Astrocyte (in vitro differentiated cells and primary cell): ENCODE data around the gene CFAP99. TPM values are rescaled to one million over a fixed set of nuclear protein-coding genes. Genes with fewer than 3 reads are reported as not detected.

Experiments used
- DNase-seq: peaks from one replicate; pipeline ENCODE4 v3.0.0-alpha.2; 2010; ENCODE audit warnings: low read depth
- FAIRE-seq: peaks from 2 replicates; lab custom pipeline; 2011; peaks lifted over from hg19 to GRCh38; lab: Jason Lieb, UNC
- H2AFZ ChIP-seq: 2 replicates; pipeline ENCODE4 v1.6.0; 2012; ENCODE audit warnings: low read depth, low read length, inconsistent platforms
- H3K27ac ChIP-seq: 2 replicates; pipeline ENCODE4 v1.5.1; 2011; ENCODE audit warnings: low read depth, low read length, inconsistent platforms
- H3K27me3 ChIP-seq: 2 replicates; pipeline ENCODE4 v1.6.0; 2011; ENCODE audit warnings: low read length, inconsistent platforms; ENCODE audit not compliant: insufficient read depth
- H3K36me3 ChIP-seq: 2 replicates; pipeline ENCODE4 v1.5.1; 2011; ENCODE audit warnings: low read length, inconsistent platforms; ENCODE audit not compliant: insufficient read depth
- H3K4me1 ChIP-seq: 2 replicates; pipeline ENCODE4 v1.5.1; 2011; ENCODE audit warnings: low read length, inconsistent platforms; ENCODE audit not compliant: insufficient read depth
- H3K4me2 ChIP-seq: 2 replicates; pipeline ENCODE4 v1.6.0; 2012; ENCODE audit warnings: low read length, inconsistent platforms
- H3K4me3 ChIP-seq: 2 replicates; pipeline ENCODE4 v1.5.1; 2011; ENCODE audit warnings: low read depth, mild to moderate bottlenecking, low read length, inconsistent platforms; ENCODE audit not compliant: insufficient read depth
- H3K79me2 ChIP-seq: 2 replicates; pipeline ENCODE4 v1.6.0; 2012; ENCODE audit warnings: mild to moderate bottlenecking, low read length, inconsistent platforms; ENCODE audit not compliant: insufficient read depth
- H3K9ac ChIP-seq: 2 replicates; pipeline ENCODE4 v1.6.0; 2012; ENCODE audit warnings: mild to moderate bottlenecking, low read length, inconsistent platforms
- H3K9me3 ChIP-seq: 2 replicates; pipeline ENCODE4 v1.5.1; 2012; ENCODE audit warnings: low read depth, mild to moderate bottlenecking, low read length, inconsistent platforms; ENCODE audit not compliant: insufficient read depth
- H4K20me1 ChIP-seq: 2 replicates; pipeline ENCODE4 v1.6.0; 2012; ENCODE audit warnings: low read length, inconsistent platforms; ENCODE audit not compliant: insufficient read depth
- H3K27ac Mint-ChIP-seq: one replicate; pipeline ENCODE4 v1.8.0; 2021; ENCODE audit warnings: mild to moderate bottlenecking, mixed read lengths; ENCODE audit not compliant: unreplicated experiment
- H3K27me3 Mint-ChIP-seq: one replicate; pipeline ENCODE4 v1.8.0; 2021; ENCODE audit warnings: low read depth, mixed read lengths; ENCODE audit not compliant: unreplicated experiment
- H3K36me3 Mint-ChIP-seq: one replicate; pipeline ENCODE4 v1.8.0; 2021; ENCODE audit warnings: low read depth, mixed read lengths; ENCODE audit not compliant: unreplicated experiment
- H3K4me1 Mint-ChIP-seq: one replicate; pipeline ENCODE4 v1.8.0; 2021; ENCODE audit warnings: low read depth, mixed read lengths; ENCODE audit not compliant: unreplicated experiment
- H3K4me3 Mint-ChIP-seq: one replicate; pipeline ENCODE4 v1.8.0; 2021; ENCODE audit warnings: mild to moderate bottlenecking, moderate library complexity, mixed read lengths; ENCODE audit not compliant: unreplicated experiment
- H3K9me3 Mint-ChIP-seq: one replicate; pipeline ENCODE4 v1.8.0; 2021; ENCODE audit warnings: mild to moderate bottlenecking, mixed read lengths; ENCODE audit not compliant: unreplicated experiment
- EZH2 ChIP-seq: IDR thresholded peaks from 2 replicates; pipeline ENCODE4 v1.6.1; 2012; ENCODE audit warnings: mild to moderate bottlenecking, low read length, inconsistent platforms; ENCODE audit not compliant: insufficient read depth
- total RNA-seq: library from RNA; stranded (reverse); gene quantifications from 2 replicates; pipeline ENCODE4 v1.2.1, GENCODE V29; 2021
- TF ChIP-seq, protein P1 (sequence below): IDR thresholded peaks from 2 replicates; pipeline ENCODE4 v1.5.1; 2011; ENCODE audit warnings: low read depth, mild to moderate bottlenecking, inconsistent platforms, low read length, moderate library complexity; ENCODE audit not compliant: insufficient read depth

Gene CFAP99
- total RNA-seq, 1 donor from 2014 or later: not detected

DNA sequence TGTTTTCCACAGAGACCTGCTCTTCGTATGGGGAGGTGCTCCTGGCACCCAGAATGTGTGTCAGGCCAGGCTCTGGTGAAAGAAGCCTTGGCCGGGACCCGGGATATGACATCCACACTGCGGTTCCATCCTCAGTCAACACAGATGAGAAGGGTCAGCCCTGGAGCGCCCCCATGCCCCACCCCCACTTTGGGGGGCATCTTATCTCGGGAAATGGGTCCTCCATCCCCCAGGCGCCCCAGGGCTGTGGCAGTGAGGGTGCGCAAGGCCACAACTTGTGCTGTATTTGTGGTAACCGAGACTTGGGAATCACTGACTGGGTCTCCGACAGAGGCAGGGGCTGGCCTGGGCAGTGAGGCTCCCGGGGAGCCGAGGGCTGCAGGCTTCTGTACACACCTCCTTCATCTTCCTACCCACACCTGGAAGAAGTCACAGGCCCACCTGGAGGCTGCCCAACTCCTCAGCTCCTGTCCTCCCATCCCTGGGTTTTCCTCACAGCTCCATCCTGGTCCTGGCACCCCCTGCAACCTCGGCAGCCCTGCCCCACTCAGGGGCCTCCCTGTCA is 8.0 kb downstream of the CFAP99 start:
- Histone ChIP-seq H3K79me2 (no peaks in the 10 kb centered on the region), H2AFZ (no peak overlapping the region), H3K9ac (no peak overlapping the region), H3K9me3 (no peaks in the 10 kb centered on the region), H3K4me3 (no peak overlapping the region), H3K27me3 (peaks cover 10% of the 10 kb centered on the region), H3K27ac (no peak overlapping the region), H3K36me3 (no peaks in the 10 kb centered on the region), H3K4me1 (no peaks in the 10 kb centered on the region), H3K4me2 (no peak overlapping the region), H4K20me1 (no peaks in the 10 kb centered on the region)
- Mint-ChIP-seq H3K9me3 (no peaks in the 10 kb centered on the region), H3K27ac (no peak overlapping the region), H3K27me3 (peaks cover 41% of the 10 kb centered on the region), H3K36me3 (no peaks in the 10 kb centered on the region), H3K4me3 (no peak overlapping the region), H3K4me1 (peaks cover 3% of the 10 kb centered on the region)
- FAIRE-seq (no peak), DNase-seq (no peak)
- TF ChIP-seq EZH2: no peak
- TF ChIP-seq, protein P1, sequence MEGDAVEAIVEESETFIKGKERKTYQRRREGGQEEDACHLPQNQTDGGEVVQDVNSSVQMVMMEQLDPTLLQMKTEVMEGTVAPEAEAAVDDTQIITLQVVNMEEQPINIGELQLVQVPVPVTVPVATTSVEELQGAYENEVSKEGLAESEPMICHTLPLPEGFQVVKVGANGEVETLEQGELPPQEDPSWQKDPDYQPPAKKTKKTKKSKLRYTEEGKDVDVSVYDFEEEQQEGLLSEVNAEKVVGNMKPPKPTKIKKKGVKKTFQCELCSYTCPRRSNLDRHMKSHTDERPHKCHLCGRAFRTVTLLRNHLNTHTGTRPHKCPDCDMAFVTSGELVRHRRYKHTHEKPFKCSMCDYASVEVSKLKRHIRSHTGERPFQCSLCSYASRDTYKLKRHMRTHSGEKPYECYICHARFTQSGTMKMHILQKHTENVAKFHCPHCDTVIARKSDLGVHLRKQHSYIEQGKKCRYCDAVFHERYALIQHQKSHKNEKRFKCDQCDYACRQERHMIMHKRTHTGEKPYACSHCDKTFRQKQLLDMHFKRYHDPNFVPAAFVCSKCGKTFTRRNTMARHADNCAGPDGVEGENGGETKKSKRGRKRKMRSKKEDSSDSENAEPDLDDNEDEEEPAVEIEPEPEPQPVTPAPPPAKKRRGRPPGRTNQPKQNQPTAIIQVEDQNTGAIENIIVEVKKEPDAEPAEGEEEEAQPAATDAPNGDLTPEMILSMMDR: no peak

DNA sequence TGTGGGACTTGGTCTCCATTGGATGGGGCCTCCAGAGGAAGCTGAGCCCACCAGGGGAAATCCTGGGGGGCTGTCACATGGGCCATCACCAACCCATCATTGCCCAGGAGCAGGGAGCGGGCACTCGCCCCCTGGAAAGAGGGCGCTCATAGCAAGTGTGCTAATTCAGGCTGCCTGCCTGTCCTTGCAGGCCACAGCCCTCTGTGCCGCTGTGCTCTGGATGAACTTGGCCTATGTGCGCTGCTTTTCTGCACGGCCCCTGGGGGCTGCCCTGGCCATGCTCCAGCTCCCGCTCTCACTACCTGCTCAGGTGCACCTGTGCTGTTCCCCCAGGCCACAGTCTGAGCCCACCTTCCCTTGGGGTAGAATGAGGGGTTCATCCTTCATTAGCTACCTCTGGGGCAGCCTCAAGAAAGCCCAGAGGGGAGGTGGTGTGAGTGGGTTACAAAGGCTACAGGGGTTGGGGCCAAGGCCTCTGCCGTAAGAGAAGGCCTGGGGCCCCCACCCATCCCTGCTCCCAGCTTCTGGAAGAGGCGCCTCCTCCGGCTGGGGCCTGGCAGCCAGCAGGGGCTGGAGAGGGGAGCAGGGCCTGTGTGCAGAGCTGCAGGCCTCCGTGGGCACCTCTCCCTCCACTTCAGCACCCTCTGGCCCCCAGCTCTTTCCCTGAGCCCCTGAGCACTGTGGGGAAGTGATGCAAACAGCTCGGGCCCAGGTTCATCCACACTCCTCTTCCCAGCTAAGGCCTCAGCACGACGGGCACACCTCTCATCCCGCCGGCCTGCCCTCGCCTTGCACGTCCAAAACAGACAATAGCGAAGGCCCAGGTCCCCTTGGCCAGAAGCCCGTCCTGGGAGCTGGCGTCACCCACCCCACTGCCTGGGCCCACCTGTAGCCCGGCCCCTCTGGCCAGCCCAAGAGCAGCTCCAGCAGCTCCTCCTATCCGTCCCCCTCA is 8.9 kb downstream of the CFAP99 start:
- Mint-ChIP-seq H3K27ac (no peak overlapping the region), H3K4me3 (no peak overlapping the region), H3K27me3 (peaks cover 32% of the 10 kb centered on the region), H3K4me1 (peaks cover 3% of the 10 kb centered on the region), H3K9me3 (no peaks in the 10 kb centered on the region), H3K36me3 (no peaks in the 10 kb centered on the region)
- Histone ChIP-seq H3K4me3 (no peak overlapping the region), H3K9ac (no peak overlapping the region), H3K4me1 (no peaks in the 10 kb centered on the region), H3K36me3 (no peaks in the 10 kb centered on the region), H3K9me3 (no peaks in the 10 kb centered on the region), H3K27ac (no peak overlapping the region), H3K4me2 (no peak overlapping the region), H2AFZ (no peak overlapping the region), H3K27me3 (peaks cover 4% of the 10 kb centered on the region), H4K20me1 (no peaks in the 10 kb centered on the region), H3K79me2 (no peaks in the 10 kb centered on the region)
- no peak for FAIRE-seq
- DNase-seq: no peak
- no peak for TF ChIP-seq EZH2
- TF ChIP-seq, protein P1: no peak
